ELF-1 (cell line): ENCODE data around the gene VDAC1.
"Not testable (repeated sequence)": the region's sequence is repeated elsewhere in the genome, so short reads cannot be mapped to it uniquely, and the experiment has no call there.

Experiments
- DNase-seq: peaks from one replicate; pipeline ENCODE4 v3.0.0-alpha.2; 2016; ENCODE audit warnings: low read depth, low spot score

Gene VDAC1, protein sequence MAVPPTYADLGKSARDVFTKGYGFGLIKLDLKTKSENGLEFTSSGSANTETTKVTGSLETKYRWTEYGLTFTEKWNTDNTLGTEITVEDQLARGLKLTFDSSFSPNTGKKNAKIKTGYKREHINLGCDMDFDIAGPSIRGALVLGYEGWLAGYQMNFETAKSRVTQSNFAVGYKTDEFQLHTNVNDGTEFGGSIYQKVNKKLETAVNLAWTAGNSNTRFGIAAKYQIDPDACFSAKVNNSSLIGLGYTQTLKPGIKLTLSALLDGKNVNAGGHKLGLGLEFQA

DNA sequence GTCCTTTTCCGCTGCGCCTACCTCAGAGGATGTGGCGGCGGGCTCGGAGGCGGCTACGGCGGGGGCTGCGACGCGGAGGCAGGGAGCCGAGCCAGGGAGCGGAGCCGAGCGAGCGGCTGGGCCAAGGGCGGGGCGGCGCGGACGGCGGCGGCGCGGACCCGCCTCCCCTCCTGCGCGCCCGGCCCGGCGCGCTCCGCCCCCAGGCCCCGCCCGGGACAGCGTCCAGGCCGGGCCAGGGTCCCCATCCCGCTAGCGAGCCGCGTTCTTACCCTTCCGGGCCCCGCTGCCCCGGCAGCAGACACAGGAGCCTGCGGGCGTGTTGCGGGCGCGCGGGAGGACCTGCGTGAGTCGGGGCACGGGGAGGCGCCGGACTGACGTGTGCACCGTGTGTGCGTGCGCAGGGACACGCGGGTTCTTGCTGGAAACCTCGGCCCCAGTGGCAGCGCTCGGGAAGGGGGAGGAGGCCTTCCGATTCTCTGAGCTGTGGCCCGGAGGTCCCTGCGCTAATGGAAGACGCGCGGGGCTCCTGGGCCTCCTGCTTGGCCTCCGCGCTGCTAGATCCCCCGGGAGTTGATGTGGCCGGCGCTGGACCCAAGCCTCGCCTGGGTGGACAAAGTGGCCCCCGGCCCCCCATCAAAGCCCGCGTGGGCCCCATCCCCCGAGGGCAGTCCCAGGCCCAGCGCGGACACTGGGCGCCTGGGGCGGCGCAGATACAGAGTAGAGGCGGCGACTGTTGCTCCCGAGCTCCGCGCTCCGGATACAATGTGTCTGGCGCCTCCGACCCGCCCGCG, at the start of gene VDAC1:
VDAC1 (minus strand) TSS at position 350 of the 791 bp plus-strand sequence. CDS start 11,963 bp downstream, outside the sequence.
- peak; percentile 84 for DNase-seq

- DNase-seq, result no peak
Measured at GRCh38 chr5:134053840-134054338, 49.1 kb upstream of the VDAC1 start.

GRCh38 chr5:134053314-134053839, 48.6 kb upstream of the VDAC1 start:
- no peak for DNase-seq

- DNase-seq, result no peak
Measured at GRCh38 chr5:134051305-134051704, 46.5 kb upstream of the VDAC1 start.

- no peak for DNase-seq
Measured at GRCh38 chr5:134048864-134049263, 44.1 kb upstream of the VDAC1 start.

DNA sequence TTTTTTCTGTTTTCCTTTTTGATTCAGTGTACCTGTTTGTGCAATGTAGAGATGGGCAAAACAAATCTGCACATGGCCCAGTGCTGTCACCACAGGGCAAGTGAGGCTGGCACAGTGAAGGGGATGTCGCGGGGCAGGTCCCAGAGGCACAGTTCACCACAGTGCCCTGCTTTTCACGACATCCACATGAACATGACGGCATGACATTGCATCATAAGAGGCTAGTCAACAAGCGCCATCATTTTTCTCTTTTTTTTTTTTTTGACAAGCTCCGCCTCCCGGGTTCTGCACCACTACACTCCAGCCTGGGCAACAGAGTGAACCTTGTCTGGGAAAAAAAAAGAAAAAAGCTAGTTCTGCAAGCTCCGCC, 42.9 kb upstream of the VDAC1 start:
- no peak for DNase-seq

DNA sequence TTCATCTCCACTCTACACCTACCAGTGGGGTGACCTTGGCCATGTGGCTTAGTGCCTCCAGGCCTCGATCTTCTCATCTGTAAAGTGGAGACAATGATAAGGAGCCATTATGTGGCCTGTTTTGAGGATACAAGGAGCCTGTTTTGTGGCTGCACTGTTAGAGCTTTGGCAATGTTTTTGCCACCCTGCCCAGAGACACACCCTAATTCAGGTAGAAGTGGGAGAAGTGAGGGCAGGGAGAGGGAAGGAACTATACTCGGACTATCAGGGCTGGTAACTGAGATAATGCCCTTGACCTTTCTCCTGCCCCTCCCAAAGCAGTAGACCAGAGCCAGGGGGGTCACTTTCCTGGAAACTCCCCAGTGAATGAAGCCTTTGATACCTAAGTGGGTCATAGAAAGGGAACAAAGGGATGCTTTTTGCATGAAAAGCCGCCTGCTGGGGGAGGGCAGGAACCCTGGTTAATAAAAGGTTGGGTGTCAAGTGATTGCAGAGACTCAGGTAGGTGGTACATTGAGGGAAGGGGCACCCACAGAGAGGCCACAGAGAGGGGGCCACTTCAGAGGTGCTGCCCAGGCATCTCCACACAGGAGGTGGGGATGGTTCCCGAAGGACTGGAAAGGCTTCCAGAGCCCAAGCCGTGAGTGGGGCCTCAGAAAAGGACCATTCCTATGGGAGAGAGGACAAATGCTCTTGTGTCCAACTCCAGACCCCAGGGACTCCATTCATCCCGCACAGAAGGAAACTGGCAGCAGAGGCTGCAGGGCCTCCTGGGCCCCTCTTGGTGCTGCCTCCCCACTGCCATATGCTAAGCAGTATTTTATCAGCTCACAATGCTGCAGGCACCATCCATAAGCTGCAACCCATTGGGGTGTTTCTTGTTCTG, 42.3 kb upstream of the VDAC1 start:
- peak; percentile 71 for DNase-seq

GRCh38 chr5:134046330-134046729, 41.6 kb upstream of the VDAC1 start:
- no peak for DNase-seq

DNA sequence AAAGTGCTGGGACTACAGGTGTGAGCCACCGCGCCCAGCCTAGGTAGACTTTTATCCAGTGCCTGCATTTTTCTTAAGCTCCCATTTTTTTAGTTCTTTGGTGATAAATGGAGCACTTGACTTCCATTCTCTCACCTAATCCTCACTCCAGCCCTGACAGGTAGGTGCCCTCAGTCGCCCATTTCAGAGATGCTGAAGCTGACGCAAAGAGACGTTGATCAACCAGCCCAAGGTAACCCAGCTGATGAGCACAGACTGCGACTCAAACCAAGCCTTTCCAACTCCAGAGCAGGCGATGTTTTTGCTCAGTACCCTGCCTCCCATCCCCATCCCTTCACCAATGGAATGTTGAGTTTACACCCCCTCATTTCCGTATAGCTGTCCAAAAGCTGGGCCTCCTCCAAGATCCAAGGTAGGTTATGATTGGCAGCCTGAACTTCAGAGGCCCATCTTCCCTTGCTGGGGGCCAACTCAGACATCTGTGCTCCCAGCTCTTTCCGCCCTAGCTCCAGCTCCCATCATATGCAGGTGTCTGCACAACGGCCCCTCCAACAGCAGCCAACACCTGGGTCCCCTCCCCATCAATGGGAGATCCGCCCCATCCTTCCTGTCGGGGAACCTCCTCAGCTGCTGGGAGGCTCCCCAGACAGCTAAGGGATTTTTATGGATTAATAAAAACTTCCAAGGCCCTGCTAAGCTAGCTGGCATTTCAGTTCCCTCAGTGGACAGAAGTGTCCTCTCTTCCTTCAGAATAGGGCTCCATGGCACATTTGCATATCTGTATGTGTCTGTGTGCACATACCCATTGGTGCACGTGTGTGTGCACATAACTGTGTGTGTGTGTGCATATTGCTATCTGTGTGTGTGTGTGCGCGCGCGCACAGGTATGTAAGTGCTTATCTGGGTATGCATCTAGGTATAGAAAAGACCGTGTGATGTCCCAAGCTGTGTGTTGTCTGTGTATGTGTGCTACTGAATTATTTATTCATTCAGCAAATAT, 39.3 kb upstream of the VDAC1 start:
- DNase-seq, result no peak

DNA sequence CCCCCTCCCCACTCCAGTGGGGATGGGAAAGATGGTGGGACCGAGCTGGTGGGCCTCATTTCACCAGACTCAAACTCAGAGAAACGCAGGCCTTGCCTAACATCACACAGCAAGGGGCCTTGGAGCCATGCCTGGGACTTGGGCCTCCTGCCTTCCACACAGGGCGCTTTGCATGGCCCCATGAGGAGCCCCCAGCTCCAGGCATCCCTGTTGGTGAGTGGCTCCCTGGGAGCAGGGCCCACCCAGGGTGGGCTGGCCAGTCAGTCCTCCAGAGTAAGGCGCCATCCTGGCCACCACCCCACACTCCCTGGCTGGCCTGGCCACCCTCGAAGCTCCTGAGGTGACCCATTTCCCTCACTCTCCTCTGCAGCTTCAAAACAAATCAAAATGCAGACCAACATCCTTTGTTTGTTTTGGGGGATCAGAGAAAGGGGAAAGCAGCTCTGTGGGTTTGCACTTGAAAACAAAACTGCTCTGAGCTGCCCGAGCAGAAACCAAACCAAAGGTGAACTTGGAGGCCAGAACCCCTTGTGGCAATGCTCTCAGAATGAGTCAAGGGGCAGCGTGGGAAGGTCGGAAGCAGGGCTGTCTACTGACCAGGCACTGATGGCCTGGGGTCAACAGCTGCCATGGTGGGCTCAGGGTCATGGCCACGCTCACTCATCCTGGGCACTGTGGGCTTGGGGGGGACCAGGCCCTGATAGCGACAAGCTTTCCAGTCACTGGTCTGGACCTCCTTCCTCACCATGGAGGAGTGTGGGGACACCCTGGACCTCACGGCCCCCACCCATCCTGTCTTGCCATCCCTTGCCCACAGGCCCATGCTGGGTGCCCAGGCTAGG, 37.0 kb upstream of the VDAC1 start:
- no peak for DNase-seq

- DNase-seq, result peak; percentile 74
Measured at GRCh38 chr5:134038138-134038537, 33.4 kb upstream of the VDAC1 start.

- no peak for DNase-seq
Measured at GRCh38 chr5:134037160-134037559, 32.4 kb upstream of the VDAC1 start.

DNA sequence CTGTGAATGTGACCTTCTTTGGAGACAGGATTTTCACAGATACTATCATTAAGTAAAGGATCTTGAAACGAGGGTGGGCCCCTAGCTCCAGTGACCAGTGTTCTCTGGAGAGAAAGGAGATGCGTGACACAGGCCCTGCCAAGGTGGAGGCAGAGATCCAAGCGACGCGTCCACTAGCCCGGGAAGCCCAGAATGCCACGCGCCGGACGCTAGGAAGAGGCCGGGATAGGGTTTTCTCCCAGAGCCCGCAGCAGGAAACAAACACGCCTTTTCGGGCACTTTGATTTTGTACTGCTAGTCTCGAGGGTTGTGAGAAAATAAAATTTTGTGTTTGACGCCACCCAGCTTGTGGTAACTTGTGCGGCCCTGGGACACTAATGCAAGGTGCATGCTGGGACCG, 29.6 kb upstream of the VDAC1 start:
- no peak for DNase-seq

- DNase-seq, result not testable (repeated sequence)
Measured at GRCh38 chr5:134030303-134030964, 25.7 kb upstream of the VDAC1 start.

DNA sequence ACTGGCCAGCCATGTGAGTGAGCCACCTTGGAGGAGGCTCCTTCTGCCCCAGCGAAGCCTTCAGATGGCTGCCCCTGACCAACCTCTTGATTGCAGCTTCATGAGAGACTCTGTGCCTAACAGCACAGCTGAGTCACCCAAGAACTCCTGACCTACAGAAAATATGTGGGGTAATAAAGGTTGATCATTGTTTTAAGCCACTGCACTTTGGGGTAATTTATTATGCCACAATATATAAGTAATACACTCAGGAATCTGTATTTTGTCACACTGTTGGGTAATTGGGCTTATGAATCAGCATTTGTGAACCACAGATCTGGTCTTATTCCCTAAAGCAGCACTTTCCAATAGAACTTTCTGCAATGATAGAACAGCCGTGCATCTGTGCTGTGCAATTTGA, 24.4 kb upstream of the VDAC1 start:
- DNase-seq, result no peak

DNA sequence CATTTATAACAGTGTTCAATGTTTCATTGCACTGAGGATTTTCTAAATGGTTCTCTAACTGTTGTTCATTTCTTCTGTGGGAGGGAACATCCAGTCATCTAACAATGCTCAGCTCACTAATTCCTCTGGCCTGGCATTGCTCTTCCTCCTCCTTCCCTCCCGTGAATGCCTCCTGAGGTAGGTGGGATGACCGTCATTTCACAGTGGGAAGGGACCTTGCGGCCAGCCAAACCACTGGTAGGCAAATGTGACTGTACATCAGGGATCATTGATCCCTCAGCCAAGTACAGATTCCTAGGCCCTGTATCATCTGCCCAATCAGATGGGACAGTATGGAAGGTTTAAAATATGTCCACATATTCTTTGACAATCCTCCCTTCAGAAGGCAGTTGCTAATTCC, 23.7 kb upstream of the VDAC1 start:
- no peak for DNase-seq

DNA sequence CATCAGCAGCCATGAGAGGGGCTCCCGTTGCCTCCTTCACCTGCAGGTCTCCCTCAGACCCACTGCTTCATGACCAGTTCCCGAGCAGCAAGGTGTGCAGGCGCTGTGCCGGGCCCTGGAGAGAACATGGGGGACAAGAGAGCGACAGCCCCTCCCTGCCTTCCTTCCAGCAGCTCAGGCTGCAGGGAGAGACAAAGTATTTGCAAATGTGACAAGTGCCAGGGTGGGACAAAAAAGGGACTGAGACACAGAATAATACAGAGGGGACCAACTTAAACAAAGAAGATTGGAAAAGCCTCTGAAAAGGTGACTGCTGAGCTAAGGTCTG, 22.5 kb upstream of the VDAC1 start:
- no peak for DNase-seq

DNA sequence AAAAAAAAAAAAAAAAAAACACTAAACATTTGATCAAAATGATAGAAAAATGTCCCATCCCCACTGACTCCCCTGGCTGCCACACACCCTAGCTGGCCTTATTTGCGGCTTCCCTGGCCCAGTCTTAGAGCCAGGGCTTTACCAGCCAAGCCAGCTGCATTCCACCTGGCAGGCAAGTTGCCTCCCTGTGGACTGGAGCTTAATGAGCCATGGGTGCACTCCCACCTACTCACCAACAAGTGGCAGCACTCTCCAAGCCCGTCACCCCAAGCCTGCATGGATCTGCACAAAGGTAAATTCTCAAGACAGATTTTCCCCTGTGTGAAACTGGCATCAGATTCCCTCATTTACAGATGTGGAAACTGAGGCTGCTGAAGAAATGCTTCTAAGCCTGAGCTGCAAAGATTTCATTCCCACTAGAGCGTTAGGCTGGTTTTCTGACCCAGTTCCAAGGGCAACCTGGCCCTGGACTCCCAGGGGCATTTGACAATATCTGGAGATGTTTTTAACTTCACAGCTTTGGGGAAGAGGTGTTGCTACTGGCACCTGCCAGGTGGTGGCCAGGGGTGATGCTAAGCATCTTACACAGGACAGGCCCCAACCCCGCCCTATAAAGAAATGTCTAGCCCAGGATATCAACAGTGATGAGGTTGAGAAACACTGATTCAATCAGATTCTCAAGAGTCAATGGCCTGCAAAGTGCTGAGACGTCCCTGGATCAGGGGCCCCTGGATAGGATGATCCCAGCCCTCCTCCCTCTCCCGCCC, 21.9 kb upstream of the VDAC1 start:
- DNase-seq, result peak; percentile 87
